CD8-positive, alpha-beta memory T cell (primary cell): ENCODE results near the gene TMEM183A. TPM values are rescaled to one million over a fixed set of nuclear protein-coding genes. Genes with fewer than 3 reads are reported as not detected.

Source experiments
- CTCF ChIA-PET: fragments of 350-600 bp; sonication (Branson Sonifier 250); formaldehyde crosslinking; loops from one replicate; lab custom pipeline; 2021; ENCODE audit warnings: antibody characterized with exemption; lab: Charles Lee
- POLR2A ChIA-PET: fragments of 350-600 bp; sonication (Branson Sonifier 250); formaldehyde crosslinking; loops from one replicate; lab custom pipeline; 2021; ENCODE audit warnings: antibody characterized with exemption; lab: Charles Lee
- DNase-seq, 5 donors: peaks; one replicate each; pipeline versions ENCODE4 v3.0.0 to v3.0.0-alpha.2; 2020 to 2022; ENCODE audit warnings: mixed read lengths in 1 of 5
- H3K27ac ChIP-seq: one replicate; pipeline ENCODE4 v1.7.0; 2013; ENCODE audit warnings: low read depth, mild to moderate bottlenecking, low read length, moderate library complexity
- H3K27me3 ChIP-seq: 2 replicates; pipeline ENCODE4 v1.7.0; 2013; ENCODE audit warnings: low read length, mild to moderate bottlenecking; ENCODE audit not compliant: insufficient read depth, poor library complexity, severe bottlenecking
- H3K36me3 ChIP-seq: 2 replicates; pipeline ENCODE4 v1.7.0; 2013; ENCODE audit warnings: mild to moderate bottlenecking, low read length, moderate library complexity; ENCODE audit not compliant: insufficient read depth
- H3K4me1 ChIP-seq: 2 replicates; pipeline ENCODE4 v1.7.0; 2013; ENCODE audit warnings: mild to moderate bottlenecking, low read length, moderate library complexity; ENCODE audit not compliant: insufficient read depth
- H3K4me3 ChIP-seq: 2 replicates; pipeline ENCODE4 v1.7.0; 2013; ENCODE audit warnings: mild to moderate bottlenecking, low read length
- H3K9me3 ChIP-seq: 2 replicates; pipeline ENCODE4 v1.7.0; 2013; ENCODE audit warnings: mild to moderate bottlenecking, low read length
- H3K27ac Mint-ChIP-seq, 8 donors: one replicate each; pipeline ENCODE4 v1.8.0; 2020 to 2021; ENCODE audit warnings: mixed read lengths in 8 of 8, mild to moderate bottlenecking in 6 of 8, inconsistent platforms in 3 of 8, moderate library complexity in 3 of 8
- H3K27me3 Mint-ChIP-seq, 2 donors: one replicate each; pipeline ENCODE4 v1.8.0; 2020 to 2021; ENCODE audit warnings: mixed read lengths in 2 of 2, mild to moderate bottlenecking in 1 of 2, moderate library complexity in 1 of 2
- H3K36me3 Mint-ChIP-seq, 3 donors: one replicate each; pipeline ENCODE4 v1.8.0; 2020 to 2021; ENCODE audit warnings: mixed read lengths in 3 of 3, inconsistent platforms in 1 of 3, mild to moderate bottlenecking in 1 of 3
- H3K4me1 Mint-ChIP-seq, 3 donors: one replicate each; pipeline ENCODE4 v1.8.0; 2020 to 2021; ENCODE audit warnings: mixed read lengths in 3 of 3, inconsistent platforms in 1 of 3, mild to moderate bottlenecking in 1 of 3
- H3K4me3 Mint-ChIP-seq, 7 donors: one replicate each; pipeline ENCODE4 v1.8.0; 2020 to 2021; ENCODE audit warnings: mixed read lengths in 7 of 7, mild to moderate bottlenecking in 6 of 7, moderate library complexity in 4 of 7, inconsistent platforms in 2 of 7
- H3K9me3 Mint-ChIP-seq, 5 donors: one replicate each; pipeline ENCODE4 v1.8.0; 2020 to 2022; ENCODE audit warnings: mixed read lengths in 5 of 5, mild to moderate bottlenecking in 3 of 5, moderate library complexity in 2 of 5, inconsistent platforms in 1 of 5
- polyA plus RNA-seq: library from polyadenylated mRNA; unstranded; fragments of 300-500 nt; fragmentation: Illumina TruSeq; gene quantifications from one replicate; pipeline ENCODE4 v1.2.3, GENCODE V29; 2021
- total RNA-seq, 2 experiments: library from RNA; stranded (reverse); gene quantifications; one replicate each; pipeline ENCODE4 v1.2.3, GENCODE V29; 2021

Gene TMEM183A
- total and polyA plus RNA-seq, 3 experiments from 2014 or later = 55.4 to 77.2 (median 76.9) TPM

DNA sequence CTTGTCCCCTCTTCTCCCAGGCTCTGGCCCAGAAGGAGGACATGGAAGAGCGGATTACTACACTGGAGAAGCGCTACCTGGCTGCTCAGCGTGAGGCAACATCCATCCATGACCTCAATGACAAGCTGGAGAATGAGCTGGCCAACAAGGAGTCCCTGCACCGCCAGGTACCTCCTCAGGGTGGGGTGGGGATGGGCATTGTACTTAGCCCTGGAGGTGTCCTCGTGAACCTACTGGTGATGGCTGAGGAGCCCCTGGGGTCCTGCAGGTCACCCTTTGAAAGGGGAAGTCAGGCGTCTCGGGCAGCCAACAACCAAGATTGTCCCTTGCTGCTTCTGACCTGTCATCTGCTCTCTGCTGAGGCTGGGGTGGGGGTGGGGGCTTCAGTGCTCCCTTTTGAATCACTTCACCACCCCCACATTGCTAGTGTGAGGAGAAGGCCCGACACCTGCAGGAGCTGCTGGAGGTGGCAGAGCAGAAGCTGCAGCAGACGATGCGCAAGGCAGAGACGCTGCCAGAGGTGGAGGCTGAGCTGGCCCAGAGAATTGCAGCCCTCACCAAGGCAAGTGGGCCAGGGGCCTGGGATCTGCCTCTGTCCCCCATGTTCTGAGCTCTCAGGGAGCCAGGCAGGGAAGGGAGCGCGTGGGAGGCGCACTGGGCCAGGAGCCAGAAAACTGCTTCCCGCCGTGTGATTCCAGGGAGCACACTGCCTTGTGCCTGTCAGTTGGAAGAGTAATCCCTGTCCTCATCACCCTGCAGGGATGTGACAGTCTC, 38.8 kb downstream of the TMEM183A start:
- Histone ChIP-seq H3K27me3 (no peaks in the 10 kb centered on the region), H3K4me3 (no peak overlapping the region), H3K4me1 (no peaks in the 10 kb centered on the region), H3K36me3 (no peaks in the 10 kb centered on the region), H3K27ac (no peak overlapping the region), H3K9me3 (no peaks in the 10 kb centered on the region)
- CTCF ChIA-PET = no interaction called here
- Mint-ChIP-seq H3K27ac (no peak overlapping the region), H3K4me1 (no peaks in the 10 kb centered on the region), H3K36me3 (no peaks in the 10 kb centered on the region), H3K27me3 (peaks cover 8 to 26% of the 10 kb centered on the region in 2 donors), H3K4me3 (no peak overlapping the region), H3K9me3 (no peaks in the 10 kb centered on the region)
- DNase-seq = peak in 1 of 5 donors; percentile 39
- POLR2A ChIA-PET = no interaction called here

DNA sequence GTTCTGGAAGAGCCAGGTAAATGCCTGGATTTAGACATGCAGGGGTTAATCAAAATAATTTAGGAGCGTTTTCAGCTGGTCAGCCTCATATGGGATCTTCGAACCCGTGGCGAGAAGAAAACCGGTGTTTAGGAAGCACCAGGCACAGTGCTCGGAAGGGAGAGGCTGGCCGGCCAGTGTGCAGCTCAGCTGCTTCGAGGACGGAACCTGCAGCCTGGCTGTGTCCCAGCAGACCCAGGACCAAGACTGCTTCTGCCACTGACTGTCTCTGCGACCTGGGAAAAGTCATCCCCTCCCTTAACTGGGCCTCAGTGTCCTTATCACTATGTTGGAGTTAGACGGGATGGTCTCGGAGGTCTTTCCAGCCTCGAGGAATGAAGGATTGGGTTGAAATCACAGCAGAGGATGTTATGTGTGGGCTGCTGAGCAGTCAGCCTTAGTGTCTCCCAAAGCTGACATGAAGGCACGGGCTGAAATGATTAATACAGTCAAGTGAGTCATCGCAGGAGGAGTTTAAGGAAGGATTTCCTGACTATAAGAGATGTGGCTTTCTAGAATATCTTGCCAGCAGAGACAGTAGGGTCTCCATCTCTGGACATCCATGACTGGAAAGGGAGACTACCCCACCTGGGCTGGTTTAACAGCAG, 39.9 kb downstream of the TMEM183A start:
- H3K4me1 ChIP-seq = no peaks in the 10 kb centered on the region
- no peaks in the 10 kb centered on the region for H3K36me3 Mint-ChIP-seq
- H3K27ac Mint-ChIP-seq = peak overlapping the region in 1 of 8 donors; percentile 18
- H3K27me3 ChIP-seq = no peaks in the 10 kb centered on the region
- H3K4me3 Mint-ChIP-seq = no peak overlapping the region
- CTCF ChIA-PET = no interaction called here
- H3K27ac ChIP-seq = no peak overlapping the region
- POLR2A ChIA-PET = no interaction called here
- H3K36me3 ChIP-seq = no peaks in the 10 kb centered on the region
- H3K4me1 Mint-ChIP-seq = no peaks in the 10 kb centered on the region
- H3K27me3 Mint-ChIP-seq = peaks cover 8 to 34% of the 10 kb centered on the region in 2 donors
- H3K9me3 ChIP-seq = no peaks in the 10 kb centered on the region
- H3K9me3 Mint-ChIP-seq = no peaks in the 10 kb centered on the region
- no peak overlapping the region for H3K4me3 ChIP-seq
- no peak for DNase-seq

DNA sequence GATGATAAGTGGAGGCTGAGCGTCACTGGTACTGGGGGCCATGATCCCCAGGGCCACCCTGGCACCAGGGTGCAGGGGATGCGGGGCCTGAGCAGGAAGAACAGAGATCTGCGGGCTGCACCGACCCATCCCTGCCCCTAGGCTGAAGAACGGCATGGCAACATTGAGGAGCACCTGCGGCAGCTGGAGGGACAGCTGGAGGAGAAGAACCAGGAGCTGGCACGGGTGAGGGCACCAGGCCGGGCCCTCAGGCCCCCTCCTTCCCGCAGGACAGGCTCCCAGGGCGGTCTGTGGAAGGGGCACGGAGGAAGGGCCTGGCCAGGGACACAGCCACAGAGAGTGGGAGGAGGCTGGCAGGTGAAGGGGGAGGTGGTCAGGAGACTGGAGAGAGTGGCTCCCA, 40.9 kb downstream of the TMEM183A start:
- Mint-ChIP-seq H3K27me3 (peaks cover 11 to 40% of the 10 kb centered on the region in 2 donors), H3K4me3 (no peak overlapping the region), H3K9me3 (no peaks in the 10 kb centered on the region), H3K4me1 (no peaks in the 10 kb centered on the region), H3K27ac (no peak overlapping the region), H3K36me3 (no peaks in the 10 kb centered on the region)
- Histone ChIP-seq H3K4me1 (no peaks in the 10 kb centered on the region), H3K27me3 (no peaks in the 10 kb centered on the region), H3K36me3 (no peaks in the 10 kb centered on the region), H3K4me3 (no peak overlapping the region), H3K27ac (no peak overlapping the region), H3K9me3 (no peaks in the 10 kb centered on the region)
- ChIA-PET POLR2A (no interaction called here), CTCF (no interaction called here)
- no peak for DNase-seq

DNA sequence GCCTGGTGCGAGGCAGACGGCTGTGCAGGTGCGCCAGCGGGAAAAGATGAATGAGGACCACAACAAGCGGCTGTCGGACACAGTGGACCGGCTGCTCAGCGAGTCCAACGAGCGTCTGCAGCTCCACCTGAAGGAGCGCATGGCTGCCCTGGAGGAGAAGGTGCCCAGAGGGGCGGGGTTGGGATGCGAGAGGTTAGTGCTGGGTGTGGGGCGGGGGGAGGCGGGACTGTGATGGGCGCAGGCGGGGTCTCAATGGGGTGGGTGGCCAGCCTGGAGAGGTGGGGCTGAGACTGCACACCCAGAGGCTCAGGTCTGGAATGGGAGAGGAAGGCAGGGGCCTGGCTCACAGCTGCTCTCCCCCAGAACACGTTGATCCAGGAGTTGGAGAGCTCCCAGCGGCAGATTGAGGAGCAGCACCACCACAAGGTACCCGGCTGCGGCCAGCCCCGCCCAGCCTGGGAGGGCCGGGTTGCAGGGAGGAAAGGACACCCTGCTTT, 41.4 kb downstream of the TMEM183A start:
- H3K27ac ChIP-seq = no peak overlapping the region
- no peaks in the 10 kb centered on the region for H3K36me3 ChIP-seq
- no peak overlapping the region for H3K27ac Mint-ChIP-seq
- CTCF ChIA-PET = no interaction called here
- no peak overlapping the region for H3K4me3 Mint-ChIP-seq
- no peaks in the 10 kb centered on the region for H3K27me3 ChIP-seq
- no peak overlapping the region for H3K4me3 ChIP-seq
- no peak for DNase-seq
- no peaks in the 10 kb centered on the region for H3K9me3 ChIP-seq
- no peaks in the 10 kb centered on the region for H3K4me1 ChIP-seq
- H3K36me3 Mint-ChIP-seq = no peaks in the 10 kb centered on the region
- H3K9me3 Mint-ChIP-seq = no peaks in the 10 kb centered on the region
- POLR2A ChIA-PET = no interaction called here
- no peaks in the 10 kb centered on the region for H3K4me1 Mint-ChIP-seq
- H3K27me3 Mint-ChIP-seq = peaks cover 11 to 37% of the 10 kb centered on the region in 2 donors

DNA sequence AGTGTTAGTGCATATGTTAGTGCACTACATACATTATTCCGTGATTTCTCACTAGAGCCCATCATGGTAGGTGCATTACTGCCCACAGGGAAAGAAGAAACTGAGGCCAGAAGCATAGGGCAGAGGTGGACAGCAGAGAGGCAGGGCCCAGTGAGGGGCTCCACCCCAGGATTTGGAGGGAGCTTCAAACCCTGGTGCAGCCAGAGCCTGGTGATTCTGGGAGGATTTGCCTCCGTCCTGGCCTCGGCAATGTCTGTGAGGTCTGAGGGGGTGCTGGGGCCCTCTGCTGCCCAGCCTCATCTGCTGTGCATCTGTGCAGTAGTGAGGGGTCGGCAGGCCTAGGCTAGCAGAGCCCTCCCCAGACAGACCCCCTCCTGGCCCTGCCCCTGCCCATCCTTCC, 41.9 kb downstream of the TMEM183A start:
- H3K27ac ChIP-seq = no peak overlapping the region
- CTCF ChIA-PET = no interaction called here
- POLR2A ChIA-PET = no interaction called here
- no peaks in the 10 kb centered on the region for H3K36me3 ChIP-seq
- H3K9me3 Mint-ChIP-seq = no peaks in the 10 kb centered on the region
- H3K27ac Mint-ChIP-seq = no peak overlapping the region
- H3K4me3 ChIP-seq = no peak overlapping the region
- H3K27me3 ChIP-seq = no peaks in the 10 kb centered on the region
- no peak overlapping the region for H3K4me3 Mint-ChIP-seq
- peaks cover 10 to 37% of the 10 kb centered on the region in 2 donors for H3K27me3 Mint-ChIP-seq
- H3K4me1 ChIP-seq = no peaks in the 10 kb centered on the region
- H3K4me1 Mint-ChIP-seq = no peaks in the 10 kb centered on the region
- no peak for DNase-seq
- no peaks in the 10 kb centered on the region for H3K9me3 ChIP-seq
- H3K36me3 Mint-ChIP-seq = no peaks in the 10 kb centered on the region

DNA sequence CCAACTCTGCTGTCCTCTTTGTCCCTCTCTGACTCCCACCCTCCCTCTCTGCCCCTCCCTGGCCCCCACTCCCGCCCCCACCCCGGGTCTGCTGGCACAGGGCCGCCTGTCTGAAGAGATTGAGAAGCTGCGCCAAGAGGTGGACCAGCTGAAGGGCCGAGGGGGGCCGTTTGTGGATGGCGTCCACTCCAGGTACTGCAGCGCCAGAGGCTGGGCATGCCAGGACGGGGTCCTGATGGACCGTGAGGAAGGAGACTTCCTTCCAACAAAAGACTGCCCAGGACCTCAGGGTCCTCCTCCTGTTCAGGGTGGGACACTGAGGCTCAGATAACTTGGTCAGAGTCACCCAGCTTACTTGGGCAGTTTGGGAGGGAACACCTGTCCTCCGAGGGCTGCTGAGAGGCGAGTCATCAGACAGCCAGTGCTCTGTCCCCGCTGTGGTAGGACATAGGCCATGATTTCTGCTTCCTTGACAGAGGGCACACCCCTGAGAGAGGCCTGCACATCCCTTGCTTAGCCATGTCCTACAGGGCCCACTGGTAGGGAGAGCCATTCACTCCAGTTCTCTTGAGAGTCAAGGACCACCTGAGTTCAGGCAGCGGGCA, 42.5 kb downstream of the TMEM183A start:
- H3K4me1 Mint-ChIP-seq = no peaks in the 10 kb centered on the region
- DNase-seq = no peak
- H3K27me3 Mint-ChIP-seq = peaks cover 10 to 32% of the 10 kb centered on the region in 2 donors
- H3K9me3 Mint-ChIP-seq = no peaks in the 10 kb centered on the region
- no peak overlapping the region for H3K27ac Mint-ChIP-seq
- H3K4me1 ChIP-seq = no peaks in the 10 kb centered on the region
- H3K36me3 Mint-ChIP-seq = no peaks in the 10 kb centered on the region
- H3K27me3 ChIP-seq = no peaks in the 10 kb centered on the region
- H3K36me3 ChIP-seq = no peaks in the 10 kb centered on the region
- H3K4me3 ChIP-seq = no peak overlapping the region
- H3K4me3 Mint-ChIP-seq = no peak overlapping the region
- H3K9me3 ChIP-seq = no peaks in the 10 kb centered on the region
- ChIA-PET CTCF (no interaction called here), POLR2A (no interaction called here)
- no peak overlapping the region for H3K27ac ChIP-seq

DNA sequence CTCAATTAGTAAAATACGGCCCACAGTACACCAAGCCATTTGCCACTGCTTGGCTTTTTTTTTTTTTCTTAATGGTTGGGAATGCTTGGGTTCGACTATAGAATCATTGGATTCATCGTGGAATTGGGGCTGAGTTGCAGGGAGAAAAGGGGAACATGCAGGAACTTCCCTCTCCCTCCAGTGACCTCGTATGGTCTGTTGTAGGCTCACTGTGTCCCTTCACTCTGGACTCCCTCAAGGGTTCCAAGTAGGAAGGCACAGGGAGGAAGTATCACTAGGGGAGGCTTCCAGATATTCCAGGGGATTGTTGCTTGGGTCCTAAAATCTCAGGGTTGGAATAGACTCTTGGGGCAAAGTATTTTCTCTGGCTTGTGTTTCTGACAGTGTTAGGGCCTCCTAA, 43.7 kb downstream of the TMEM183A start:
- DNase-seq = no peak
- H3K36me3 Mint-ChIP-seq = no peaks in the 10 kb centered on the region
- peaks cover 9 to 28% of the 10 kb centered on the region in 2 donors for H3K27me3 Mint-ChIP-seq
- no peak overlapping the region for H3K4me3 Mint-ChIP-seq
- Histone ChIP-seq H3K27ac (no peak overlapping the region), H3K4me3 (no peak overlapping the region), H3K27me3 (no peaks in the 10 kb centered on the region), H3K4me1 (no peaks in the 10 kb centered on the region), H3K36me3 (no peaks in the 10 kb centered on the region), H3K9me3 (no peaks in the 10 kb centered on the region)
- no peak overlapping the region for H3K27ac Mint-ChIP-seq
- CTCF ChIA-PET = no interaction called here
- no peaks in the 10 kb centered on the region for H3K4me1 Mint-ChIP-seq
- POLR2A ChIA-PET = no interaction called here
- no peaks in the 10 kb centered on the region for H3K9me3 Mint-ChIP-seq

DNA sequence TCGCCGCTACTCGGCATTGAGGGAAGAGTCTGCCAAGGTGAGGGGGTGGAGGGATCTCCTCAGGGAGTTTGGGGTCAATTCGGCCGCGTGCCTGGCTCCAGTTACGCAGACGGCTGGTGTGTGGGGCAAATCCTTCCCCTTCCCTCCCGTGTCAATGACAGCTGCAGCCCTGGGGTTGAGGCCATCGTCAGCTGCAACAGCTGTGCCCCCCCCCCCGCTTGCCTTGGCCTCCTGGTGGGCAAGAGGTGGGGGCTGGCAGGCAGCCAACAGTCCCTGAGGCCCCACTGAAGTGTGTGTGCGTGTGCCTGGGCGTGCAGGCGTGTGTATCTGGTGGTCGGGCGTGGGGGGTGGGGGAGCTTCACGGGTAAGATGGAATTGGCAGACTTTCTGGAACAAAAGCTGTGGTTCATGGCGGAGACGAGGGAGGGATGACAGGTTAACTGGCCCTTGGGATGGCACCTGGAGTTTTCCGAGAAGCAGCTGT, 44.7 kb downstream of the TMEM183A start:
- Mint-ChIP-seq H3K27me3 (peaks cover 9 to 28% of the 10 kb centered on the region in 2 donors), H3K9me3 (no peaks in the 10 kb centered on the region), H3K4me1 (no peaks in the 10 kb centered on the region), H3K36me3 (no peaks in the 10 kb centered on the region), H3K4me3 (no peak overlapping the region), H3K27ac (no peak overlapping the region)
- no peak for DNase-seq
- Histone ChIP-seq H3K27me3 (no peaks in the 10 kb centered on the region), H3K4me1 (no peaks in the 10 kb centered on the region), H3K9me3 (no peaks in the 10 kb centered on the region), H3K36me3 (no peaks in the 10 kb centered on the region), H3K27ac (no peak overlapping the region), H3K4me3 (no peak overlapping the region)
- ChIA-PET POLR2A (no interaction called here), CTCF (no interaction called here)
